Measurements from ENCODE around the gene LY9. TPM values are rescaled to one million over a fixed set of nuclear protein-coding genes. Genes with fewer than 3 reads are reported as not detected.

The LY9 gene
- polyA plus RNA-seq, 1 experiment: not detected

- CTCF ChIA-PET: no interaction called here
Measured at GRCh38 chr1:160862203-160863060, 66.5 kb downstream of the LY9 start, which contains the start of gene CD244. TSS of gene CD244 (minus strand) at chr1:160862887. CDS start at chr1:160862677, 210 bp downstream.

GRCh38 chr1:160863061-160863773, 67.2 kb downstream of the LY9 start:
- ChIA-PET POLR2A (no interaction called here), CTCF (no interaction called here)
- H3K36me3 ChIP-seq (ENCODE audit: control insufficient read depth, insufficient read depth, low read length): no peaks in the 10 kb centered on the region
- no peak for TF ChIP-seq CTCF (IDR thresholded peaks at IDR 0.05; ENCODE audit: insufficient read depth, low read depth, low read length)
- DNase-seq (ENCODE audit: low read depth): no peak
- no peaks in the 10 kb centered on the region for H3K27me3 ChIP-seq (ENCODE audit: control insufficient read depth, insufficient read depth, low read length)
- H3K4me3 ChIP-seq (ENCODE audit: low read depth, low read length): no peak overlapping the region

More at GRCh38 chr1:160862203-160863060, 66.5 kb downstream of the LY9 start, which contains the start of gene CD244:
- no peak for TF ChIP-seq CTCF (IDR thresholded peaks at IDR 0.05; ENCODE audit: insufficient read depth, low read depth, low read length)
- DNase-seq (ENCODE audit: low read depth): no peak
- Histone ChIP-seq H3K27me3 (ENCODE audit: control insufficient read depth, insufficient read depth, low read length) (no peaks in the 10 kb centered on the region), H3K4me3 (ENCODE audit: low read depth, low read length) (no peak within 1 kb of the TSS), H3K36me3 (ENCODE audit: control insufficient read depth, insufficient read depth, low read length) (no peaks in the 10 kb centered on the region)
- POLR2A ChIA-PET: no interaction called here

GRCh38 chr1:160863774-160864131, 67.8 kb downstream of the LY9 start:
- no peak for DNase-seq (ENCODE audit: low read depth)
- no peaks in the 10 kb centered on the region for H3K36me3 ChIP-seq (ENCODE audit: control insufficient read depth, insufficient read depth, low read length)
- no peaks in the 10 kb centered on the region for H3K27me3 ChIP-seq (ENCODE audit: control insufficient read depth, insufficient read depth, low read length)
- CTCF ChIA-PET: no interaction called here
- POLR2A ChIA-PET: no interaction called here
- H3K4me3 ChIP-seq (ENCODE audit: low read depth, low read length): no peak overlapping the region
- no peak for TF ChIP-seq CTCF (IDR thresholded peaks at IDR 0.05; ENCODE audit: insufficient read depth, low read depth, low read length)

GRCh38 chr1:160864173-160864572, 68.2 kb downstream of the LY9 start:
- POLR2A ChIA-PET: no interaction called here
- CTCF ChIA-PET: no interaction called here
- TF ChIP-seq CTCF (IDR thresholded peaks at IDR 0.05; ENCODE audit: insufficient read depth, low read depth, low read length): no peak
- H3K4me3 ChIP-seq (ENCODE audit: low read depth, low read length): no peak overlapping the region
- no peaks in the 10 kb centered on the region for H3K36me3 ChIP-seq (ENCODE audit: control insufficient read depth, insufficient read depth, low read length)
- H3K27me3 ChIP-seq (ENCODE audit: control insufficient read depth, insufficient read depth, low read length): no peaks in the 10 kb centered on the region
- DNase-seq (ENCODE audit: low read depth): no peak

GRCh38 chr1:160865337-160865736, 69.4 kb downstream of the LY9 start:
- DNase-seq (ENCODE audit: low read depth): no peak
- POLR2A ChIA-PET: no interaction called here
- H3K27me3 ChIP-seq (ENCODE audit: control insufficient read depth, insufficient read depth, low read length): no peaks in the 10 kb centered on the region
- TF ChIP-seq CTCF (IDR thresholded peaks at IDR 0.05; ENCODE audit: insufficient read depth, low read depth, low read length): no peak
- no peaks in the 10 kb centered on the region for H3K36me3 ChIP-seq (ENCODE audit: control insufficient read depth, insufficient read depth, low read length)
- H3K4me3 ChIP-seq (ENCODE audit: low read depth, low read length): no peak overlapping the region
- CTCF ChIA-PET: interaction anchor here (1.5 kb wide), 1 partner anchor 9 kb away, joined by 4 read pairs; no protein-coding TSS in a partner anchor

Data from BJ (cell line).